IMR-90 (cell line): ENCODE data around the gene NAA30.

ENCODE experiments used
- BHLHE40 ChIP-seq: fragments of 150-350 bp; IDR thresholded peaks from 2 replicates; pipeline ENCODE4 v1.6.1; 2016; ENCODE audit warnings: mild to moderate bottlenecking, low read depth, low read length
- CEBPB ChIP-seq: IDR thresholded peaks from 2 replicates; pipeline ENCODE4 v1.6.1; 2012; ENCODE audit warnings: low read depth, low read length, improper control_type of control experiment
- CTCF ChIP-seq: conservative IDR thresholded peaks from 2 replicates; pipeline ENCODE4 v1.5.1; 2012; ENCODE audit warnings: mild to moderate bottlenecking, low read depth, low read length, improper control_type of control experiment
- FOS ChIP-seq: fragments of 150-350 bp; IDR thresholded peaks from 2 replicates; pipeline ENCODE4 v1.6.1; 2016; ENCODE audit warnings: low read depth, low read length
- MAFK ChIP-seq: IDR thresholded peaks from 2 replicates; pipeline ENCODE4 v1.6.1; 2012; ENCODE audit warnings: low read depth, low read length, improper control_type of control experiment
- MXI1 ChIP-seq: IDR thresholded peaks from 2 replicates; pipeline ENCODE4 v1.6.1; 2012; ENCODE audit warnings: low read depth, mild to moderate bottlenecking, low read length, moderate library complexity, borderline replicate concordance
- NFE2L2 ChIP-seq: fragments of 150-350 bp; IDR thresholded peaks from 2 replicates; pipeline ENCODE4 v1.6.1; 2016; ENCODE audit warnings: low read depth, mild to moderate bottlenecking, low read length
- POLR2A ChIP-seq: IDR thresholded peaks from 2 replicates; pipeline ENCODE4 v1.6.1; 2012; ENCODE audit warnings: mild to moderate bottlenecking, low read depth, low read length
- RAD21 ChIP-seq: IDR thresholded peaks from 2 replicates; pipeline ENCODE4 v1.6.1; 2012; ENCODE audit warnings: low read length, improper control_type of control experiment
- TF ChIP-seq, protein P1 (sequence below): fragments of 150-350 bp; IDR thresholded peaks from 2 replicates; pipeline ENCODE4 v1.6.1; 2017; ENCODE audit warnings: mild to moderate bottlenecking, antibody characterized with exemption, low read length, low read depth

DNA sequence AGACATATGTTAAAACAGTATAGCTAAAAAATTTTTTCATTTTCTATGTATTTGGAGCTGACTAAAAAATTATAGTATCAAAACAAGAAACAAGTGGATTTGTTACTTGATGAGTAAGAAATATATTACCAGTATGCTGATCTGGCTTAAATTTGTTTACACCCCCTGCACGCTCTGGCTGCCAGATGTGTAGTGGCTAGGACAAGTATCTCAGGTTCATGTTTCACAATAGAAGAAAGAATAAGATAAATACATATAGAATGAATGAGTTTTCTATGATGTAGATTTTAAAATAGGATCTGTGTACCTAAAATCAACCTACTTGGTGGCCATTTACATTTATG is 13.1 kb downstream of the NAA30 start:
- no peak for TF ChIP-seq CTCF
- TF ChIP-seq RAD21 = no peak
- TF ChIP-seq, protein P1, sequence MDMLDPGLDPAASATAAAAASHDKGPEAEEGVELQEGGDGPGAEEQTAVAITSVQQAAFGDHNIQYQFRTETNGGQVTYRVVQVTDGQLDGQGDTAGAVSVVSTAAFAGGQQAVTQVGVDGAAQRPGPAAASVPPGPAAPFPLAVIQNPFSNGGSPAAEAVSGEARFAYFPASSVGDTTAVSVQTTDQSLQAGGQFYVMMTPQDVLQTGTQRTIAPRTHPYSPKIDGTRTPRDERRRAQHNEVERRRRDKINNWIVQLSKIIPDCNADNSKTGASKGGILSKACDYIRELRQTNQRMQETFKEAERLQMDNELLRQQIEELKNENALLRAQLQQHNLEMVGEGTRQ = no peak
- TF ChIP-seq POLR2A = no peak
- TF ChIP-seq FOS = no peak
- TF ChIP-seq MXI1 = no peak
- no peak for TF ChIP-seq NFE2L2
- TF ChIP-seq MAFK = no peak
- TF ChIP-seq BHLHE40 = no peak
- TF ChIP-seq CEBPB = no peak
